ENCODE results near the gene CD300H.
"Not testable (repeated sequence)": the region's sequence is repeated elsewhere in the genome, so short reads cannot be mapped to it uniquely, and the experiment has no call there.

Gene CD300H

DNA sequence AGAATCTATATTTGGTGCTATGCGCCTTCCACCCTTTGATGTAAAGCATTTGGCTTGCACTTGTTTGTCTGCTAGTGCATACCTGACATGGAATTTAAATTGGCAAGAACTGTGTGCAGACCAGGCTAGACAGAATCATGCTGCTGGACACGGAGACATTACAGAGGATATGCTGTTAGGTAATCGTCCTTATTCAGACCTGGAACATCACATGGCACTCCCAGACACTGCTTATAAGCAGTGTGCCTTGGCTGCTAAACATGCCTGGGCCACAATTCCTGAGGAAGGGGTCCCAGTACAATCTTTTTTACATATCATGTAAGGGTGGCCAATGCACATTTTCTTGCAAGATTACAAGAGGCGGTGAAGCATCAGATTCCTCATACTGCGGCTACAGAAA, 18.4 kb upstream of the CD300H start:
- no peak for DNase-seq

DNA sequence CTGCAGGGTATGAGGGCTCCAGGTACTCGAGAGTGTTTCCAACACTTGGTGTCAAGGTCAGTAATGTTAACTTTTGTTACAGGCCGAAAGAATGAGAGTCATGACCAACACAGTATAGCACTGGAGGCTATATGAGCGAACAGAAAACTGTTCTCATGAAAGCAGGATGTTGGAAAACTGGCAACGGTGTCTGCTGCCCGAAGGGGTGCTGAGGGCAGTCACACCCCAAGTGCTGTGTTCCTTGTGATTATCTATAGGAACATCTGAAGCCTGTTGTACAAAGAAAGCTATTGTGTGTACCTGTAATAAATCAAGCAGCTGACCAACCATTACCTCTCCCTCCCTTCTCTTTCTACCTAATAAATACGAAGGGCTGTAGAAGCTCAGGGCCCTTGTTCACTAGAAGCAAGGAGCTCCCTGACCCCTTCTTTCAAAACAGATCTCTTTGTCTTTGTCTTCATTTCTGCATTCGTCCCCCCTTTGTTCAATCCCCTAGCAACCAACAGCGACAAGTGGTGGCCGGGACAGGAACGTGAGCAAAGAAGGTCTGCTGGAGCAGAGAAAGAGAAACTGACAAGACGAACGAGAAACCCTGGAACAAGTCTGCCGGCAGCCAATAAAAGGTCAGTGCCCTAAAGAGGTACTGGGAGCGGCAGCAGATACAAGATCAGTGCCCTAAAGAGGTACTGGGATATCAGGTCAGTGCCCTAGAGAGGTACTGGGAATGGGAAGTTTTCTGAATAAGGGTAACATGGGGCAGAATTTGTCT, 17.2 kb upstream of the CD300H start:
- DNase-seq, result no peak

DNA sequence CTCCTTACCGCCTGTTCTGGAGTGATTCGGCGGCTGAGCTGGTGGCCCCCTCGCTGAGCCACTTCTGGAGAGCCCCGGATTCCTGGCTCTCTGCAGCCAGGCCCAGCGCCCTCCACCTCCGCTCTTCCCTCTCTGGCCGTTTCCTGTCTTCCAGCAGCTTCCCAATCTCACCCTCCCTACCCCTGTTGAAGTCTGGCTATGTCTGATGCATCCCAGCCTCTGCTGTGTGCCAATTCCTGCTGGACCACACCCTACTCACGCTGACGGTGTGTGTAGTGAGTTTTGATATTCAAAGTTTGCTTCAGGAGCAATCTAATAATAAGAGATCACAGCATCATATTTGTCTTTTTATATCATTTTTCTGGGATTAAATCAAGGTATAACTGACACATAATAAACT, 15.3 kb upstream of the CD300H start:
- DNase-seq, result no peak

GRCh38 chr17:74579900-74580299, 12.6 kb upstream of the CD300H start:
- DNase-seq, result no peak

- no peak for DNase-seq
Measured at GRCh38 chr17:74578979-74579378, 11.7 kb upstream of the CD300H start.

DNA sequence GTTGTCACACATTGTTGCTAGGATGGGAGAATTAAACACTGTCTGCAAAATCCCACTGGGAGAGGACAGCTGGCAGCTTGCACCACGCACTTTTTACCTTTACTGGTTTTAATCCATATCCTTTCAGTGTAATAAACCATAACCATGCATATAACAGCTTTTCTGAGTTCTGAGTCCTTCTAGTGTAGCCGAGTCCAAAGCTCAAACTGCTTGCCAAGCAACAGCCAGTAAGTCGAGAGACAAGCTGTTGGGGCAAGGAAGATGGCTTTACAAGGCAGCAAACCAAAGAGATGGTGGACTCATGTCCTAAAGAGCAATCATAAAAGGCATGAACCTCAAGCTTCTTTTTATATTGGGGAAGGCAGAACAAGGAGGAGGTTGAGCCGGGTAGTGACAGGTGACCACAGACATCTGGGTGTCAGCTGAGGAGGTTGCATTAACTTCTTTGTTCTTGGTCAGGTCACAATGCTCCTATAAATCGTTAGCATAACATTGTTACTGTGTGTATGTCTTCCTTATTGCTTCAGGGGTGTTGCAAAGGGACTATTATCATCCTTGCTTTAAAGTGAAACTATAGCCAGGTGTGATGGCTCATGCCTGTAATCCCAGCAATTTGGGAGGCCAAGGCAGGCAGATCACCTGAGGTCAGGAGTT, 7.3 kb upstream of the CD300H start:
- no peak for DNase-seq

- not testable (repeated sequence) for DNase-seq
Measured at GRCh38 chr17:74573635-74574034, 6.3 kb upstream of the CD300H start.

DNA sequence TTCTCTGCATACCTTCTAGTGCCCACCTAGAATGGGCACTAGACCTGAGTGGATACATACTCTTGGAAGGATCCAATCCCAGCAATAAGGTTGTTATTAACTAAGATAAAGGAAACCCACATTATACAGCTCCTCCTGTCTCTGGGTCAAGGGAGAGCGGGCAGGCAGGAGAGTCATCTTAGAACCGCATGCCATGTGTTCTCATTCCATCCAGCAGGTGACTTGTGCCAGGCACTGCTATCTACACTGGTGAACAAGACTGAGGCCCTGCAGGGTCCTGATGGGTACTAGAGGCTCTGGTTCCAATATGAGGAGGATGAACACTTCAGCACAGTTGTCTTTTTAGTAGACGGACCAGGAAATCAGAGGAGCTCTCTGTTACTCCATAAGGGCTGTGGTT, 5.9 kb upstream of the CD300H start:
- no peak for DNase-seq

DNA sequence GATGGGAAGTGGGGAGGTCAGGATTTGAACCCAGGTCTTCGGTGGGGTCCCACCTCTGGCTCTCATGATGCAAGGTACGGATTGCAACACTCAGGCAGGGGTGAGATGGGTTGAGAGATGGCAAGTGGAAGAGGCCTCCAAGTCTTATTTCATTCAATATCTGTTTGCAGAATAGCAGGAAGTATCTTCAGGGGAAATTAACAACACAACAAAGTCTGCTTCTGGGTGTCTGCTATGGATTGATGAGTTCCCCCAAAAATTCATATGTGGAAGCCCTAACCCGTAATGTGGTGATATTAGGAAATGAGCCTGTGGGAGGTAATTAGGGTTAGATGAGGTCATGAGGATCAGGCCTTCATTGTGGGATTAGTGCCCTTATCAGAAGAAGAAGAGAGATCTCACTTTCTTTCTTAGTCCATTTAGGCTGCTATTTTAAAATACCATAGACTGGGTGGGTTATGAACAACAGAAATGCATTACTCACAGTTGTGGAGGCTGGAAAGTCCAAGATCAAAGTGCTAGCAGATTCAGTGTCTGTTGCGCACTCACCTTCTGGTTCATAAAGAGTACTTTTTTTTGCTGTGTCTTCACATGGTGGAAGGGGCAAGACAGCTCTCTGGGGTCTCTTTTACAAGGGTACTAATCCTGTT, 4.4 kb upstream of the CD300H start:
- DNase-seq, result no peak

- DNase-seq, result peak in 19 of 58 donors; percentile 5 to 60 (median 18)
Measured at GRCh38 chr17:74569020-74570003, 2.0 kb upstream of the CD300H start.

DNA sequence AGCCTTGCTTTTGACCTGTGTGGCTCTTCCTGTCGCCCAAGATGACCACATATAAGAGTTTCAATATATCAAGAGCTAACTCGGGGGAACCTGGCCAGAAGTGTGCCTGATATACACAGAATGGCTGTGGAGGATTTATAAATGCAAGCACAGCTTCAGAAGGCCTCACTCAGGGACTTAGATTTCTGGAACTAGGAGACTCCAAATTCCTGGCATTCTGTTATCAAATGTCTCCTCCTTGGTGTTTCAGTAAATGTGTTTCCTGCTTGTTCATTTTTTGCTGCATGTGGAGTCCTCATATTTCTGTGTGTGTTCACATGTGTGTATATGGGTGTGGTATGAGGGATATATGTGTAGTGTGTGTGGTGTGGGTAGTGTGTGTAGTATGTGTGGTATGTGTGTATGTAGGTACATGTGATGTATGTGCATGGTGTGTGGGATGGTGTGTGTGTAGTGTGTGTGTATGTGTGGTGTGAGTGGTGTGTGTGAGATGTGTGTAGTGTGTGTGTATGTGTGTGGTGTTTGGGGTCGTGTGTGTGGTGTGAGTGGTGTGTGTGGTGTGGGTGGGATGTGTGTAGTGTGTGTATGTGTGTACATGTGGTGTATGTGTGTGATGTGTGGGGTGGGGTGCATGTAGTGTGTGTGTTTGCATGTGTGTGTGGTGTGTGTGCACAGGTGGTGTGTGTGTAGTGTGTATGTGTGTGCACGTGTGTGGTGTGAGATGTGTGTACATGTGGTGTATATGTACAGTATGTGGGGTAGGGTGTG, 981 bp upstream of the CD300H start:
- no peak for DNase-seq

DNA sequence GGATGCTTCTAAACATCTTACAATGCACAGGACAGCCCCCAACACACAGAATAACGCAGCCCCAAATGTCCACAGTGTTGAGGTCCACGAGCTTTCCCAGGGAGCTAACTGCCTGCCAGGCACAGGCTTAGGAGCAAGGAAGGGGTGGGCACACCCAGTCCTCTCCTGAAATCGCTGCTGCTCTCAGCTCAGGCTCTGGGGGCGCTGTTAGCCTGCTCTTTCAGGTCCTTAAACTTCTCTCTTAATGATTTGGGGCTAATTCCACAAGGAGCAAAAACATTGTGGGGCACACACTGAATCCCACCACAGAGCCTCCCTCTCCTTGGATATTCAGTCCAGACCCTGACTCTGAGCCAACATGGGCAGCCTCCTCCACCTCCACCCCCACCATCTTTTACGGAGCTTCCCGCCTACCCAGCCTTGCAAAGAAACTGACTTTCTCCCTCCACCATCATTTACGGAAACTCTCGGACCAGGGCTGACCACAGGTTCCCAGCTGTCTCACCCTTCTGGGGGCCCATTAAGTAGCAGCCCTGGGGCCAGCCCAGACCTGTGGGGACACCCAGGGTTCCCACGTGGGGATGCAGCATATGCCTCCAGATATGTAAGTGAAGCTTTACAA, 1.1 kb downstream of the CD300H start:
- peak in 8 of 58 donors; percentile 1 to 39 (median 12) for DNase-seq

- DNase-seq, result no peak
Measured at GRCh38 chr17:74565126-74565525, 2.2 kb downstream of the CD300H start.

GRCh38 chr17:74563358-74563757, 4.0 kb downstream of the CD300H start:
- DNase-seq, result no peak

- DNase-seq, result no peak
Measured at GRCh38 chr17:74561586-74561985, 5.7 kb downstream of the CD300H start.

- DNase-seq, result no peak
Measured at GRCh38 chr17:74558882-74559519, 8.3 kb downstream of the CD300H start.

GRCh38 chr17:74558402-74558801, 8.9 kb downstream of the CD300H start:
- DNase-seq, result not testable (repeated sequence)

GRCh38 chr17:74555427-74555940, 11.8 kb downstream of the CD300H start:
- DNase-seq, result no peak

- DNase-seq, result no peak
Measured at GRCh38 chr17:74554909-74555308, 12.4 kb downstream of the CD300H start.

Measured in anterior cingulate cortex (tissue), 58 donors.